Natural killer cell (primary cell): ENCODE data around the gene FAM20B. TPM values are rescaled to one million over a fixed set of nuclear protein-coding genes. Genes with fewer than 3 reads are reported as not detected.
A peak's percentile ranks its signal among the peaks of the same experiment; 100 is the strongest.

ENCODE experiments used
- ATAC-seq, 3 donors: fragments of 150-1000 bp in 2 of 3; fragments of 200-7000 bp in 1 of 3; cut with Tn5 transposase; 1 replicate in 1 of 3; 2 replicates in 2 of 3; pipeline ENCODE4 v1.10.0; 2021; ENCODE audit warnings: mild to moderate bottlenecking in 2 of 3, moderate library complexity in 2 of 3
- DNase-seq, 2 donors: peaks; one replicate each; pipeline versions ENCODE4 v3.0.0 to v3.0.0-alpha.2; 2013 to 2021; ENCODE audit warnings: mixed read lengths in 1 of 2
- H3K27ac ChIP-seq: one replicate; pipeline ENCODE4 v1.5.1; 2013; ENCODE audit warnings: mild to moderate bottlenecking, low read length
- H3K27me3 ChIP-seq: one replicate; pipeline ENCODE4 v1.6.1; 2013; ENCODE audit warnings: low read length; ENCODE audit not compliant: control insufficient read depth, insufficient read depth
- H3K36me3 ChIP-seq: one replicate; pipeline ENCODE4 v1.6.1; 2013; ENCODE audit warnings: low read length; ENCODE audit not compliant: control insufficient read depth, insufficient read depth
- H3K4me1 ChIP-seq: one replicate; pipeline ENCODE4 v1.6.1; 2013; ENCODE audit warnings: low read length; ENCODE audit not compliant: control insufficient read depth, insufficient read depth
- H3K4me3 ChIP-seq: one replicate; pipeline ENCODE4 v1.5.1; 2013; ENCODE audit warnings: low read length
- H3K9me3 ChIP-seq: one replicate; pipeline ENCODE4 v1.6.1; 2013; ENCODE audit warnings: low read length; ENCODE audit not compliant: control insufficient read depth, insufficient read depth
- H3K27ac Mint-ChIP-seq, 2 donors: one replicate each; pipeline ENCODE4 v1.8.0; 2022; ENCODE audit warnings: mild to moderate bottlenecking in 2 of 2, mixed read lengths in 2 of 2, moderate library complexity in 1 of 2
- H3K27me3 Mint-ChIP-seq, 2 donors: one replicate each; pipeline ENCODE4 v1.8.0; 2022; ENCODE audit warnings: low read depth in 2 of 2, mixed read lengths in 2 of 2
- H3K36me3 Mint-ChIP-seq: one replicate; pipeline ENCODE4 v1.8.0; 2022; ENCODE audit warnings: mixed read lengths
- H3K4me1 Mint-ChIP-seq, 2 donors: one replicate each; pipeline ENCODE4 v1.8.0; 2022; ENCODE audit warnings: mixed read lengths in 2 of 2
- H3K4me3 Mint-ChIP-seq: one replicate; pipeline ENCODE4 v1.8.0; 2022; ENCODE audit warnings: mild to moderate bottlenecking, moderate library complexity, mixed read lengths
- H3K9me3 Mint-ChIP-seq, 2 donors: one replicate each; pipeline ENCODE4 v1.8.0; 2022; ENCODE audit warnings: mixed read lengths in 2 of 2
- CTCF ChIP-seq: fragments of 200-600 bp; IDR thresholded peaks from one replicate; pipeline ENCODE4 v1.8.0; 2022; ENCODE audit warnings: antibody characterized with exemption
- WGBS: methylation state at CpG from one replicate; pipeline ENCODE4 v1.1.7; 2013; ENCODE audit warnings: missing lambda C conversion rate; ENCODE audit not compliant: insufficient coverage; 5-methylcytosine and 5-hydroxymethylcytosine counted together
- intact Hi-C: fragments of 100-400 bp; cut with micrococcal nuclease; formaldehyde crosslinking; loops from one replicate; pipeline ENCODE4 v1.14.2; 2022
- total RNA-seq, 4 donors: library from RNA; stranded (reverse); fragments of 120-200 nt in 1 of 4; gene quantifications; one replicate each; pipeline versions ENCODE4 v1.2.3 to v1.2.4, GENCODE V29; 2013 to 2022

FAM20B gene
- total RNA-seq, 3 donors from 2014 or later (not counting 1 experiment from before 2014, with no cell fraction given): 27.6 to 35.2 (median 29.0) TPM

- no peak overlapping the region for H3K27ac ChIP-seq
- DNase-seq: no peak
- no peaks in the 10 kb centered on the region for H3K4me1 ChIP-seq
- no peaks in the 10 kb centered on the region for H3K4me1 Mint-ChIP-seq
- H3K36me3 ChIP-seq: peaks cover 13% of the 10 kb centered on the region
- no peaks in the 10 kb centered on the region for H3K27me3 ChIP-seq
- H3K27ac Mint-ChIP-seq: no peak overlapping the region
- intact Hi-C loops: no loop called here
- peaks cover 2% of the 10 kb centered on the region for H3K36me3 Mint-ChIP-seq
- H3K27me3 Mint-ChIP-seq: no peaks in the 10 kb centered on the region
- no peak for ATAC-seq
- H3K4me3 ChIP-seq: no peak overlapping the region
- no peak for TF ChIP-seq CTCF
- no peaks in the 10 kb centered on the region for H3K9me3 ChIP-seq
- H3K9me3 Mint-ChIP-seq: no peaks in the 10 kb centered on the region
- H3K4me3 Mint-ChIP-seq: no peak overlapping the region
These were observed 93.8 kb downstream of the FAM20B start for GRCh38 chr1:179119513-179119912.

DNA sequence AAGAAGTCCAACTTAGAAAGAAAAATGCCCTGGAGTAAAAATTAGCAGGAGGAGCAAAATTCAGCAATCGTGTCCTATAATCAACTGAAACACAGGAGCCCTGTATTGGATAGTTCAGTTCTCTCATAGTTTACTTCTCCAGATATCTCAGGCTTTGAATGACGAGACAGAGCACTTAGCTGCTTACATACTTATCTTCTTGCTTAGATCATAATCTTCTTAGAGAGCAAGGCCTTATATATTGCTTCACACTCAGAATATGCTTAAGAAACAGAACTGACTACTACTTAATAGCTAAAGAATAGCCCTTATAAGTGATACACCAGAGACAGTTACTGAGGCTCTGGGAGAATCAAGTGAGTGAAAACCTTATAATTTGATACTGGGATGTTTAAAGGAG, 95.0 kb downstream of the FAM20B start:
- Histone ChIP-seq H3K27me3 (no peaks in the 10 kb centered on the region), H3K9me3 (no peaks in the 10 kb centered on the region), H3K4me1 (no peaks in the 10 kb centered on the region), H3K36me3 (peaks cover 13% of the 10 kb centered on the region), H3K27ac (no peak overlapping the region), H3K4me3 (no peak overlapping the region)
- H3K27me3 Mint-ChIP-seq: no peaks in the 10 kb centered on the region
- TF ChIP-seq CTCF: no peak
- no peaks in the 10 kb centered on the region for H3K9me3 Mint-ChIP-seq
- H3K27ac Mint-ChIP-seq: no peak overlapping the region
- intact Hi-C loops: loop anchor here (1.0 kb wide), 1 partner anchor 249 kb away; no protein-coding TSS in a partner anchor
- no peak for ATAC-seq
- H3K4me3 Mint-ChIP-seq: no peak overlapping the region
- no peak for DNase-seq
- H3K4me1 Mint-ChIP-seq: no peaks in the 10 kb centered on the region
- H3K36me3 Mint-ChIP-seq: no peaks in the 10 kb centered on the region
- 100% methylated on average over 2 of the region's 2 CpGs for WGBS

- H3K27me3 ChIP-seq: no peaks in the 10 kb centered on the region
- peak in 1 of 2 donors; percentile 71 for DNase-seq
- Mint-ChIP-seq H3K27ac (no peak overlapping the region), H3K4me1 (no peaks in the 10 kb centered on the region), H3K27me3 (no peaks in the 10 kb centered on the region), H3K9me3 (no peaks in the 10 kb centered on the region), H3K36me3 (no peaks in the 10 kb centered on the region), H3K4me3 (no peak overlapping the region)
- H3K36me3 ChIP-seq: peaks cover 13% of the 10 kb centered on the region
- H3K9me3 ChIP-seq: no peaks in the 10 kb centered on the region
- H3K27ac ChIP-seq: no peak overlapping the region
- peak in 1 of 3 donors; percentile 42 for ATAC-seq
- peak; percentile 48 for TF ChIP-seq CTCF
- 83% methylated on average over 7 of the region's 7 CpGs for WGBS
- H3K4me3 ChIP-seq: no peak overlapping the region
- no peaks in the 10 kb centered on the region for H3K4me1 ChIP-seq
- intact Hi-C loops: loop anchor here (1.0 kb wide), 1 partner anchor 248 kb away; no protein-coding TSS in a partner anchor
These were observed 95.7 kb downstream of the FAM20B start for GRCh38 chr1:179121159-179121938.

GRCh38 chr1:179124873-179125272, 99.2 kb downstream of the FAM20B start:
- intact Hi-C loops: loop anchor here (5.0 kb wide), 1 partner anchor 167 kb away; the partner anchor contains the start of gene SOAT1
- Histone ChIP-seq H3K4me3 (no peak overlapping the region), H3K27ac (no peak overlapping the region), H3K9me3 (no peaks in the 10 kb centered on the region), H3K27me3 (no peaks in the 10 kb centered on the region), H3K36me3 (peaks cover 4% of the 10 kb centered on the region), H3K4me1 (peaks cover 7% of the 10 kb centered on the region)
- Mint-ChIP-seq H3K27me3 (no peaks in the 10 kb centered on the region), H3K4me3 (no peak overlapping the region), H3K36me3 (no peaks in the 10 kb centered on the region), H3K9me3 (peaks cover 0 to 2% of the 10 kb centered on the region in 2 donors), H3K4me1 (peaks cover 6 to 9% of the 10 kb centered on the region in 2 donors), H3K27ac (no peak overlapping the region)
- DNase-seq (no peak), ATAC-seq (no peak)
- no peak for TF ChIP-seq CTCF
- WGBS: no CpG with 5 or more reads among the region's 1 CpG
